Suppressor macrophage (primary cell): ENCODE data around the gene GAREM1.
"Not testable (repeated sequence)": the region's sequence is repeated elsewhere in the genome, so short reads cannot be mapped to it uniquely, and the experiment has no call there.

Experiments
- DNase-seq, 4 experiments: peaks; one replicate each; pipeline ENCODE4 v3.0.0-alpha.2; 2020 to 2022

GAREM1 gene

GRCh38 chr18:32366586-32367538 is 103.8 kb downstream of the GAREM1 start:
- DNase-seq = no peak

- DNase-seq = no peak
Observed at GRCh38 chr18:32362484-32362883, 108.2 kb downstream of the GAREM1 start.

- DNase-seq = no peak
Observed at GRCh38 chr18:32360682-32361345, 109.9 kb downstream of the GAREM1 start.

GRCh38 chr18:32358529-32358928 is 112.2 kb downstream of the GAREM1 start:
- DNase-seq = no peak

- DNase-seq = no peak
Observed at GRCh38 chr18:32358075-32358474, 112.6 kb downstream of the GAREM1 start.

GRCh38 chr18:32355896-32356295 is 114.8 kb downstream of the GAREM1 start:
- no peak for DNase-seq

- no peak for DNase-seq
Observed at GRCh38 chr18:32354518-32354917, 116.2 kb downstream of the GAREM1 start.

- DNase-seq = no peak
Observed at GRCh38 chr18:32353257-32353656, 117.4 kb downstream of the GAREM1 start.

GRCh38 chr18:32351032-32351431 is 119.7 kb downstream of the GAREM1 start:
- DNase-seq = no peak

GRCh38 chr18:32349728-32350395 is 120.8 kb downstream of the GAREM1 start:
- DNase-seq = peak; percentile 14 to 32 (median 26)

GRCh38 chr18:32346671-32347070 is 124.0 kb downstream of the GAREM1 start:
- DNase-seq = no peak

- DNase-seq = no peak
Observed at GRCh38 chr18:32343634-32344033, 127.0 kb downstream of the GAREM1 start.

GRCh38 chr18:32341112-32341511 is 129.6 kb downstream of the GAREM1 start:
- not testable (repeated sequence) for DNase-seq

- no peak for DNase-seq
Observed at GRCh38 chr18:32339045-32339444, 131.6 kb downstream of the GAREM1 start.

GRCh38 chr18:32337821-32338220 is 132.9 kb downstream of the GAREM1 start:
- no peak for DNase-seq

- no peak for DNase-seq
Observed at GRCh38 chr18:32337347-32337746, 133.3 kb downstream of the GAREM1 start.

- DNase-seq = no peak
Observed at GRCh38 chr18:32335228-32335627, 135.5 kb downstream of the GAREM1 start.

- no peak for DNase-seq
Observed at GRCh38 chr18:32333781-32334180, 136.9 kb downstream of the GAREM1 start.

- no peak for DNase-seq
Observed at GRCh38 chr18:32332708-32333107, 138.0 kb downstream of the GAREM1 start.

GRCh38 chr18:32328974-32329373 is 141.7 kb downstream of the GAREM1 start:
- no peak for DNase-seq

GRCh38 chr18:32328379-32328778 is 142.3 kb downstream of the GAREM1 start:
- DNase-seq = no peak

GRCh38 chr18:32326450-32327308 is 144.0 kb downstream of the GAREM1 start:
- no peak for DNase-seq
